Neutrophil (primary cell): ENCODE data around the gene NUDT10.

Source experiments
- H3K27ac ChIP-seq: fragments of 200-600 bp; sonication (generic); 2 replicates; pipeline ENCODE4 v1.5.1; 2016; ENCODE audit warnings: mild to moderate bottlenecking, moderate library complexity
- H3K27me3 ChIP-seq: fragments of 200-600 bp; sonication (generic); 2 replicates; pipeline ENCODE4 v1.6.0; 2016; ENCODE audit warnings: mild to moderate bottlenecking
- H3K36me3 ChIP-seq: fragments of 200-600 bp; sonication (generic); 2 replicates; pipeline ENCODE4 v1.5.1; 2017
- H3K4me1 ChIP-seq, 2 experiments: fragments of 200-600 bp in 1 of 2; sonication (generic) in 1 of 2; 1 replicate in 1 of 2; 2 replicates in 1 of 2; pipeline versions ENCODE4 v1.5.1 to v1.6.1; 2013 to 2016; ENCODE audit warnings: low read depth in 1 of 2, low read length in 1 of 2, mild to moderate bottlenecking in 1 of 2, moderate library complexity in 1 of 2; ENCODE audit not compliant: control insufficient read depth in 1 of 2, insufficient read depth in 1 of 2
- H3K4me3 ChIP-seq, 2 experiments: fragments of 200-600 bp in 1 of 2; sonication (generic) in 1 of 2; 1 replicate in 1 of 2; 2 replicates in 1 of 2; pipeline ENCODE4 v1.5.1; 2013 to 2016; ENCODE audit warnings: low read depth in 1 of 2, low read length in 1 of 2, mild to moderate bottlenecking in 1 of 2, moderate library complexity in 1 of 2
- H3K9me3 ChIP-seq: fragments of 200-600 bp; sonication (generic); 2 replicates; pipeline ENCODE4 v1.5.1; 2016
- TF ChIP-seq, protein P1 (sequence below): fragments of 200-600 bp; sonication (generic); IDR thresholded peaks from 2 replicates; pipeline ENCODE4 v1.5.1; 2016; ENCODE audit warnings: antibody characterized with exemption

NUDT10 gene

DNA sequence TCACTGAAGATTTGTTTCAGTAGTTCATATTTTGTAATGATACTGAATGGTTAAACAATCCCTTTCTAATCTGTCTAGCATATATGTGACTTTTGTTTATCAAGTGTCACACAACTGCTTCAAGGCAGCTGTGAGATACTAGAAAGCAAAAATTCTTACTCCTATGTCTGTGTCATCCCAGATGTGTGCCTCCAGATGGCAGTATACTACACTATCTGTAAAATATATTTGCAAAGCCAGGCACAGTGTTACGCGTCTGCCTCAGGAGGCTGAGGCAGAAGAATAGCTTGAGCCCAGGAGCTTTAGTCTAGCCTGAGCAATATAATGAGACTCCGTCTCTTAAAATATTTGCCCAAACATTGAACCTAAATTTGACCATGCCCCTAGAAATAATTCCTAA lies 4.0 kb downstream of the NUDT10 start:
- H3K27ac ChIP-seq: no peak overlapping the region
- no peaks in the 10 kb centered on the region for H3K36me3 ChIP-seq
- TF ChIP-seq, protein P1, sequence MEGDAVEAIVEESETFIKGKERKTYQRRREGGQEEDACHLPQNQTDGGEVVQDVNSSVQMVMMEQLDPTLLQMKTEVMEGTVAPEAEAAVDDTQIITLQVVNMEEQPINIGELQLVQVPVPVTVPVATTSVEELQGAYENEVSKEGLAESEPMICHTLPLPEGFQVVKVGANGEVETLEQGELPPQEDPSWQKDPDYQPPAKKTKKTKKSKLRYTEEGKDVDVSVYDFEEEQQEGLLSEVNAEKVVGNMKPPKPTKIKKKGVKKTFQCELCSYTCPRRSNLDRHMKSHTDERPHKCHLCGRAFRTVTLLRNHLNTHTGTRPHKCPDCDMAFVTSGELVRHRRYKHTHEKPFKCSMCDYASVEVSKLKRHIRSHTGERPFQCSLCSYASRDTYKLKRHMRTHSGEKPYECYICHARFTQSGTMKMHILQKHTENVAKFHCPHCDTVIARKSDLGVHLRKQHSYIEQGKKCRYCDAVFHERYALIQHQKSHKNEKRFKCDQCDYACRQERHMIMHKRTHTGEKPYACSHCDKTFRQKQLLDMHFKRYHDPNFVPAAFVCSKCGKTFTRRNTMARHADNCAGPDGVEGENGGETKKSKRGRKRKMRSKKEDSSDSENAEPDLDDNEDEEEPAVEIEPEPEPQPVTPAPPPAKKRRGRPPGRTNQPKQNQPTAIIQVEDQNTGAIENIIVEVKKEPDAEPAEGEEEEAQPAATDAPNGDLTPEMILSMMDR: no peak
- peaks cover 12% of the 10 kb centered on the region for H3K27me3 ChIP-seq
- no peaks in the 10 kb centered on the region for H3K9me3 ChIP-seq
- H3K4me1 ChIP-seq: peaks cover 0 to 4% of the 10 kb centered on the region in 2 experiments
- no peak overlapping the region for H3K4me3 ChIP-seq

DNA sequence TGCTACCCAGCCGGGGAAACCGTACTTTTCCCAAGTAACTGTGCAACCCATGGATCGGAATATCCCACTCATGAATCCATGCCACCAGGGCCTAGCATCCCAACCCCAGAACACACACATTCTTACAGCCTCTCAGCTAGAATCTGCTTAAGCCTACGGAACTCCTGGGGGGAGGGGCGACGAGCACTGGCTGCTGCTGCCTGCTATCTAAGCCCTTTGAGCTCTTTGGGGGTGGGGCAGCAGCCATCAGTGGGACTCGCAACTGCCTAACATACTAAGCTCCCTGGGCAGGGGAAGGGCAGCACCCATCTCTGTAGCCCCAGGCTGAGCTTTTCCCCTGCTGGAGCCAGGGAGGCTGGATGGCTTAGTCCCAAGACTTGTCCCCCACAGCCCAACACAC lies 28.6 kb downstream of the NUDT10 start:
- TF ChIP-seq, protein P1: no peak
- no peaks in the 10 kb centered on the region for H3K27me3 ChIP-seq

GRCh38 chrX:51376672-51377071 lies 44.0 kb downstream of the NUDT10 start:
- TF ChIP-seq, protein P1: no peak
- Histone ChIP-seq H3K36me3 (no peaks in the 10 kb centered on the region), H3K4me1 (no peaks in the 10 kb centered on the region), H3K4me3 (no peak overlapping the region), H3K9me3 (no peaks in the 10 kb centered on the region), H3K27me3 (no peaks in the 10 kb centered on the region), H3K27ac (no peak overlapping the region)

More for the DNA sequence above, 28.6 kb downstream of the NUDT10 start:
- Histone ChIP-seq H3K36me3 (no peaks in the 10 kb centered on the region), H3K27ac (no peak overlapping the region), H3K4me3 (no peak overlapping the region), H3K4me1 (no peaks in the 10 kb centered on the region), H3K9me3 (no peaks in the 10 kb centered on the region)
